Erythroblast (primary cell): ENCODE measurements around the gene WDFY2.

Experiments
- GATA1 ChIP-seq: IDR thresholded peaks from 2 replicates; pipeline ENCODE4 v1.6.1; 2011; ENCODE audit warnings: low read depth, mild to moderate bottlenecking, control low read depth, low read length, moderate library complexity
- POLR2A ChIP-seq: IDR thresholded peaks from 2 replicates; pipeline ENCODE4 v1.6.1; 2011; ENCODE audit warnings: mild to moderate bottlenecking, low read length

GRCh38 chr13:51608857-51609406 lies 24.7 kb downstream of the WDFY2 start:
- TF ChIP-seq POLR2A (no peak), GATA1 (no peak)
